Adrenal gland (tissue), 19 donors: ENCODE measurements around the gene OSM. TPM values are rescaled to one million over a fixed set of nuclear protein-coding genes. Genes with fewer than 3 reads are reported as not detected.

ENCODE experiments used
- DNase-seq, 7 donors: peaks; one replicate each; pipeline ENCODE4 v3.0.0-alpha.2; 2019 to 2020
- H3K27ac ChIP-seq, 5 donors: fragments of 200-600 bp; sonication (generic) in 4 of 5; 1 replicate in 3 of 5; 2 replicates in 2 of 5; pipeline versions ENCODE4 v1.5.1 to v1.8.0; 2016 to 2020; ENCODE audit warnings: mild to moderate bottlenecking in 1 of 5
- H3K27me3 ChIP-seq: fragments of 200-600 bp; 2 replicates; pipeline ENCODE4 v1.8.0; 2021
- H3K36me3 ChIP-seq, 2 donors: fragments of 200-600 bp; replicated peaks in 1 of 2; 1 replicate in 1 of 2; 2 replicates in 1 of 2; pipeline versions ENCODE4 v1.5.1 to v1.8.0; 2018 to 2022
- H3K4me1 ChIP-seq, 2 donors: fragments of 200-600 bp; replicated peaks in 1 of 2; 1 replicate in 1 of 2; 2 replicates in 1 of 2; pipeline versions ENCODE4 v1.5.1 to v1.8.0; 2018 to 2021
- H3K4me3 ChIP-seq, 4 donors: fragments of 200-600 bp; sonication (generic) in 3 of 4; one replicate each; pipeline ENCODE4 v1.5.1; 2016 to 2018
- H3K9me3 ChIP-seq, 3 donors: fragments of 200-600 bp; sonication (generic) in 1 of 3; replicated peaks in 1 of 3; 1 replicate in 2 of 3; 2 replicates in 1 of 3; pipeline versions ENCODE4 v1.5.1 to v1.8.0; 2016 to 2021
- POLR2A ChIP-seq, 2 donors: fragments of 450-650 bp; IDR thresholded peaks; one replicate each; pipeline ENCODE4 v1.6.1; 2017; ENCODE audit warnings: antibody characterized with exemption in 2 of 2, mild to moderate bottlenecking in 2 of 2, moderate library complexity in 1 of 2
- WGBS, 4 donors: extraction: QIAGEN DNeasy Blood & Tissue Kit in 2 of 4; methylation state at CpG; one replicate each; pipeline versions ENCODE4 v1.1.5 to v1.1.7; 2013 to 2017; 5-methylcytosine and 5-hydroxymethylcytosine counted together
- intact Hi-C, 2 donors: fragments of 100-400 bp; cut with DNase I; formaldehyde crosslinking; loops; one replicate each; pipeline versions ENCODE4 v1.14.1 to v1.15.0; 2022 to 2023
- long read RNA-seq, 10 donors: library from polyadenylated mRNA in 3 of 10; unstranded in 2 of 10; stranded (forward) in 1 of 10; transcript quantifications; one replicate each; pipeline ENCODE4 v2.0.0 and lab custom pipeline, GENCODE V29; 2021 to 2026
- polyA plus RNA-seq, 3 donors: library from polyadenylated mRNA; stranded (reverse); fragments of 200-250 nt in 2 of 3; fragments of 350-450 nt in 1 of 3; fragmentation: Illumina TruSeq in 1 of 3; extraction: RNeasy Lipid Tissue Mini Kit (QIAGEN cat#74804) in 1 of 3; gene quantifications; one replicate each; pipeline ENCODE4 v1.2.3, GENCODE V29; 2013 to 2014
- total RNA-seq, 9 donors: library from RNA; depleted of rRNA in 4 of 9; stranded (reverse); fragments of >200 nt in 4 of 9; fragments of 120-200 nt in 1 of 9; fragmentation: NEBNext Ultra II Directional in 1 of 9; extraction: Animal tissue kit (Norgen Biotek cat#: 25700) in 1 of 9; gene quantifications; one replicate each; pipeline versions ENCODE4 v1.1.0 to v1.2.4, GENCODE V29; 2013 to 2023
- TF ChIP-seq, protein P1 (sequence below), 6 experiments: fragments of 450-650 bp in 4 of 6; fragments of 200-600 bp in 2 of 6; sonication (generic) in 1 of 6; IDR thresholded peaks; 1 replicate in 5 of 6; 2 replicates in 1 of 6; pipeline versions ENCODE4 v1.5.1 to v1.8.0; 2016 to 2021; ENCODE audit warnings: antibody characterized with exemption in 6 of 6, mild to moderate bottlenecking in 2 of 6, moderate library complexity in 1 of 6
- donor health status: healthy with polysubstance abuse.
- donor health status: Bipolar disorder and iron deficiency.
- donor health status: DM: yes; HTN: yes; CAD: no.
- donor health status: DM: no; HTN: no; CAD: no.
- donor health status: DM: no; HTN: no; CAD: no.
- donor health status: DM: yes; HTN: yes; CAD: no.

Gene OSM
- total RNA-seq (1 to 10 TPM in 6 of 9 donors, under 1 TPM in 2, not detected in 1; 0.85 to 8.1 (median 1.9) TPM), polyA plus RNA-seq (1 to 10 TPM in 1 of 3 donors, under 1 TPM in 2; 0.44 to 1.6 (median 0.56) TPM)
- long read RNA-seq, donor 1: 0 reads
- long read RNA-seq, donor 2: 0 reads
- long read RNA-seq, donor 3: 0 reads
- long read RNA-seq, donor 4, transcript OSM-201 (3 exons, 1,854 nt): major isoform, 6 of 6 reads
- long read RNA-seq, donor 4, partial matches to known transcripts: 0 of 6 reads
- long read RNA-seq, donor 4, other reads (novel, unspliced or antisense): 0 of 6 reads
- long read RNA-seq, donor 5, transcript OSM-201 (3 exons, 1,854 nt): major isoform, 7 of 12 reads
- long read RNA-seq, donor 5, partial matches to known transcripts: 0 of 12 reads
- long read RNA-seq, donor 5, other reads (novel, unspliced or antisense): 5 of 12 reads
- long read RNA-seq, donor 6: 0 reads
- long read RNA-seq, donor 7: 0 reads
- long read RNA-seq, donor 8: 0 reads
- long read RNA-seq, donor 9: 0 reads
- long read RNA-seq, donor 10: 0 reads

DNA sequence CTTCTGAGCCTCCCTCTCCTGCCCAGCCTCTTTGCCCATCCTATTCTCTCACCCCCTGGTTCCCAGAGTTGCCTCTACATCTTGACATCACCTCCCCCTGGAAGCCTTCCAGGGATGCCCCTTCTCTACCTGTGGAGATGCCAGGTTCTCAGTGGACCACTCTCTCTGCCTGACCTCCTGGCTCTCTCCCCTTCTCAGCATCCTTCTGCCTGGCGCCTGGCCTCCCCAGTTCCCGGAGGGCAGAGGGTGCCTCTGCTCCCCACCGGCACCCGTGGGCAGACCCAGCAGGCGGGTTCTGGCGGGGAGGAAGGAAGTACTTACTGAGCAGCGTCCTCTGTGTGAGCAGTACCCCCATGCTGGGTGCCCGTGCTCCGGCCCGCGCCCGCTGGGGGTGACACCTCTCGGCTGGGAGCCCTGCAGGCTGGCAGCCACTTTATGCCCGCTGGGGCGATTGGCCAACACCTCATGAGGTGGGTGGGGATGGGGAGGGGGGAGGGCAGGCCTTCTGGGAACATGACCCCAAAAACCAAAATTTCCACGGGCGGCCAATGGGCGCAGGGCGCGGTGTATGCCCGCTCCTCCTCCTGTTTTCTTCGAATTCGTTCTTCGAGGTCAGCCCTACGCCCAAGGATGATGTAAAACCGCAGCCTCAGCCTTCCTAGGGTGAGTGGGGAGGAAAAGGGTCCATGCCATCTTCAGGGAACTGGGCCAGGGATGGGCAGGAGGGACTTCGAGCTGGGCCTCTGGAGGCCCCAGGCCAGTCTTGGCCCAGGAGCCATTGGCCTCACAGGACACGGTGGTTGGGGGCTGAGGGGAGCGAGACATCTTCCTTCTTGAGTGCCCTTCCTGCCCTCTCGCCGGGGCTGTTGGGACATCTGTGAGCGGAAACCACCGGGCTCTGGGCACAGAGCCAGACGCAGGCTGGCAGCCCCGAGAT lies at the start of gene OSM:
Gene OSM (minus strand): TSS at position 407 of the 937 bp plus-strand sequence. CDS start 52 bp downstream, at position 355.
- peak within 1 kb of the TSS in 2 of 4 donors; percentile 3 to 33 for H3K4me3 ChIP-seq
- no peaks in the 10 kb centered on the region for H3K36me3 ChIP-seq
- TF ChIP-seq POLR2A (IDR thresholded peaks at IDR 0.05): no peak
- TF ChIP-seq, protein P1, sequence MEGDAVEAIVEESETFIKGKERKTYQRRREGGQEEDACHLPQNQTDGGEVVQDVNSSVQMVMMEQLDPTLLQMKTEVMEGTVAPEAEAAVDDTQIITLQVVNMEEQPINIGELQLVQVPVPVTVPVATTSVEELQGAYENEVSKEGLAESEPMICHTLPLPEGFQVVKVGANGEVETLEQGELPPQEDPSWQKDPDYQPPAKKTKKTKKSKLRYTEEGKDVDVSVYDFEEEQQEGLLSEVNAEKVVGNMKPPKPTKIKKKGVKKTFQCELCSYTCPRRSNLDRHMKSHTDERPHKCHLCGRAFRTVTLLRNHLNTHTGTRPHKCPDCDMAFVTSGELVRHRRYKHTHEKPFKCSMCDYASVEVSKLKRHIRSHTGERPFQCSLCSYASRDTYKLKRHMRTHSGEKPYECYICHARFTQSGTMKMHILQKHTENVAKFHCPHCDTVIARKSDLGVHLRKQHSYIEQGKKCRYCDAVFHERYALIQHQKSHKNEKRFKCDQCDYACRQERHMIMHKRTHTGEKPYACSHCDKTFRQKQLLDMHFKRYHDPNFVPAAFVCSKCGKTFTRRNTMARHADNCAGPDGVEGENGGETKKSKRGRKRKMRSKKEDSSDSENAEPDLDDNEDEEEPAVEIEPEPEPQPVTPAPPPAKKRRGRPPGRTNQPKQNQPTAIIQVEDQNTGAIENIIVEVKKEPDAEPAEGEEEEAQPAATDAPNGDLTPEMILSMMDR (IDR thresholded peaks at IDR 0.05): no peak
- peak; percentile 50 to 76 (median 62) for DNase-seq
- intact Hi-C loops: no loop called here
- H3K27ac ChIP-seq: peak within 1 kb of the TSS; percentile 10 to 87 (median 53)
- peaks cover 0 to 9% of the 10 kb centered on the region in 2 donors for H3K4me1 ChIP-seq
- WGBS, 4 donors: 65 to 84% (median 70%) methylated on average over 14 to 35 of the region's 35 CpGs
- H3K27me3 ChIP-seq: no peaks in the 10 kb centered on the region
- no peaks in the 10 kb centered on the region for H3K9me3 ChIP-seq

DNA sequence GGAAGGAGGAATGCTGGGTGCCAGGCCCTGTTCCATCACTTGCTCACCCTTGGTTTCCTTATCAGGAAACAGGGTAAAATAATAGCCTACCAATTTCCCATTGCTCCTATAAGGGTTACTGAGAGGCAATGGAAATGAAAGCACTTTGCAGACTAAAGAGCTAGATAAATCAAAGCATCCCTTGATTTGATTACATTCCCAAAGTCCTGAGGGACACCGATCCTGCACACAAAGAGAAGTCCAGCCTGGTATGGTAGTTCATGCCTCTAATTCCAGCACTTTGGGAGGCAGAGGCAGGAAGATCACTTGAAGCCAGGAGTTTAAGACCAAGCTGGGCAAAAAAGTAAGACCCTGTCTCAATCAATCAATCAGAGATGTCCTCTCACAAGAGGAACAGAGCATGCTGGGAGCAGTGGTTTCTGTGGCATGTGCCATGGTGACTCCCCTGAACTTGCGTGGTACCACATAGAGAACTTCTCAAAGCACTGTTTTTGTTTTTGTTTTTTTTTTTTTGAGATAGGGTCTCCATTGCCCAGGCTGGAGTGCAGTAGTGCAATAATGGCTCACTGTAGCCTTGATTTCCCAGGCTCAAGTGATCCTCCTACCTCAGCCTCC lies 49.4 kb upstream of the OSM start:
- Histone ChIP-seq H3K36me3 (no peaks in the 10 kb centered on the region), H3K27me3 (no peaks in the 10 kb centered on the region), H3K4me3 (no peak overlapping the region), H3K4me1 (peaks cover 56 to 95% of the 10 kb centered on the region in 2 donors), H3K27ac (peak overlapping the region in 4 of 5 donors; percentile 1 to 86 (median 66)), H3K9me3 (no peaks in the 10 kb centered on the region)
- intact Hi-C loops: no loop called here
- TF ChIP-seq, protein P1 (IDR thresholded peaks at IDR 0.05): no peak
- TF ChIP-seq POLR2A (IDR thresholded peaks at IDR 0.05): no peak
- 70 to 80% (median 73%) methylated on average over 2 of the region's 2 CpGs for WGBS, 4 donors
- no peak for DNase-seq

DNA sequence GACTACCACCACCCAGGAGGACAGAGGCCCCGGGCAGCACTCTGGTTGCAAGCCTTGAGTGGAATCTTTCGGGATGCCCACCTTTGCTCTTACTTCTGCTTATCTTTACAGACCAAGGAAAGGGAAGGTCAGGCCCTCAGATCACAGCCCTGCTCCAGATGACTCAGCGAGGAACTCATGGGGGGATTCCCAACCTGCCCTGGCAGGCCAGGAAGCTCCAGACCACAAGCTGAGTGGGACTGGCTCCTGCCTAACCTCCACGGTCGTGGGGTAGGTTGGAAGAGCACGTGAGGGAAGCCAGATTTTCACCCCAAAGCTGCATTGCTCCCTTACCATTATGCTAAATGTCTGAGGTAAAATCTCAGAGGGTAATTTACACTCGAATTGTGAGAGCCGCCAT lies 48.3 kb upstream of the OSM start:
- TF ChIP-seq POLR2A (IDR thresholded peaks at IDR 0.05): no peak
- TF ChIP-seq, protein P1 (IDR thresholded peaks at IDR 0.05): no peak
- H3K4me3 ChIP-seq: no peak overlapping the region
- H3K27ac ChIP-seq: peak overlapping the region in 3 of 5 donors; percentile 8 to 86 (median 78)
- H3K36me3 ChIP-seq: no peaks in the 10 kb centered on the region
- whole genome bisulfite sequencing, 4 donors: 44 to 57% (median 50%) methylated on average over 7 to 8 of the region's 8 CpGs
- no peaks in the 10 kb centered on the region for H3K9me3 ChIP-seq
- H3K27me3 ChIP-seq: no peaks in the 10 kb centered on the region
- intact Hi-C loops: no loop called here
- peak in 2 of 7 donors; percentile 42 to 51 for DNase-seq
- peaks cover 68 to 95% of the 10 kb centered on the region in 2 donors for H3K4me1 ChIP-seq
